ENCODE data around the gene COL27A1.
"Not testable (repeated sequence)": the region's sequence is repeated elsewhere in the genome, so short reads cannot be mapped to it uniquely, and the experiment has no call there.

COL27A1 gene

GRCh38 chr9:114123031-114123977 is 32.0 kb upstream of the COL27A1 start:
- DNase-seq (ENCODE audit: low spot score): no peak

GRCh38 chr9:114124138-114124537 is 31.2 kb upstream of the COL27A1 start:
- DNase-seq (ENCODE audit: low spot score): no peak

- no peak for DNase-seq (ENCODE audit: low spot score)
Measured at GRCh38 chr9:114124666-114125475, 30.5 kb upstream of the COL27A1 start.

GRCh38 chr9:114125476-114126013 is 29.8 kb upstream of the COL27A1 start:
- DNase-seq (ENCODE audit: low spot score): no peak

- DNase-seq (ENCODE audit: low spot score): no peak
Measured at GRCh38 chr9:114126247-114127060, 28.9 kb upstream of the COL27A1 start.

- DNase-seq (ENCODE audit: low spot score): not testable (repeated sequence)
Measured at GRCh38 chr9:114128759-114129158, 26.6 kb upstream of the COL27A1 start.

- DNase-seq (ENCODE audit: low spot score): no peak
Measured at GRCh38 chr9:114130141-114130540, 25.2 kb upstream of the COL27A1 start.

GRCh38 chr9:114130624-114131277 is 24.6 kb upstream of the COL27A1 start:
- DNase-seq (ENCODE audit: low spot score): no peak

GRCh38 chr9:114131808-114132549 is 23.4 kb upstream of the COL27A1 start:
- no peak for DNase-seq (ENCODE audit: low spot score)

GRCh38 chr9:114132550-114132918 is 22.8 kb upstream of the COL27A1 start:
- no peak for DNase-seq (ENCODE audit: low spot score)

- no peak for DNase-seq (ENCODE audit: low spot score)
Measured at GRCh38 chr9:114134827-114135396, 20.4 kb upstream of the COL27A1 start.

- no peak for DNase-seq (ENCODE audit: low spot score)
Measured at GRCh38 chr9:114137831-114138230, 17.5 kb upstream of the COL27A1 start.

- no peak for DNase-seq (ENCODE audit: low spot score)
Measured at GRCh38 chr9:114138552-114138971, 16.8 kb upstream of the COL27A1 start.

GRCh38 chr9:114139071-114139470 is 16.3 kb upstream of the COL27A1 start:
- DNase-seq (ENCODE audit: low spot score): no peak

- no peak for DNase-seq (ENCODE audit: low spot score)
Measured at GRCh38 chr9:114140401-114140800, 14.9 kb upstream of the COL27A1 start.

- DNase-seq (ENCODE audit: low spot score): no peak
Measured at GRCh38 chr9:114140850-114141249, 14.5 kb upstream of the COL27A1 start.

GRCh38 chr9:114141553-114142402 is 13.6 kb upstream of the COL27A1 start:
- DNase-seq (ENCODE audit: low spot score): no peak

- DNase-seq (ENCODE audit: low spot score): no peak
Measured at GRCh38 chr9:114143234-114143633, 12.1 kb upstream of the COL27A1 start.

GRCh38 chr9:114146735-114147134 is 8.6 kb upstream of the COL27A1 start:
- no peak for DNase-seq (ENCODE audit: low spot score)
